HL-60 (cell line): ENCODE results near the gene UBIAD1.

Experiments
- DNase-seq, 2 experiments: peaks; one replicate each; pipeline ENCODE4 v3.0.0-alpha.2; 2010 to 2020; ENCODE audit warnings: low read depth in 1 of 2, low spot score in 1 of 2
- H3K27ac ChIP-seq: fragments of 250-450 bp; sonication (Bioruptor Pico); replicated peaks from 2 replicates; pipeline ENCODE4 v1.5.1; 2020; ENCODE audit warnings: mild to moderate bottlenecking, moderate library complexity
- H3K27me3 ChIP-seq: fragments of 250-450 bp; sonication (Bioruptor Pico); 2 replicates; pipeline ENCODE4 v1.5.1; 2021; ENCODE audit warnings: mild to moderate bottlenecking, moderate library complexity; ENCODE audit not compliant: insufficient read depth, poor library complexity, severe bottlenecking
- H3K4me3 ChIP-seq: replicated peaks from 2 replicates; pipeline ENCODE4 v1.5.1; 2011; ENCODE audit warnings: mild to moderate bottlenecking, control low read depth, low read length; ENCODE audit not compliant: insufficient read depth
- CTCF ChIP-seq: IDR thresholded peaks from one replicate; pipeline ENCODE4 v1.5.1; 2011; ENCODE audit warnings: low read length, control low read depth, inconsistent platforms; ENCODE audit not compliant: insufficient read depth
- GABPA ChIP-seq: IDR thresholded peaks from 2 replicates; pipeline ENCODE4 v1.6.1; 2012; ENCODE audit warnings: low read depth
- POLR2AphosphoS5 ChIP-seq: IDR thresholded peaks from 2 replicates; pipeline ENCODE4 v1.6.1; 2012; ENCODE audit warnings: low read depth
- SPI1 ChIP-seq: IDR thresholded peaks from 2 replicates; pipeline ENCODE4 v1.6.1; 2012; ENCODE audit warnings: low read depth, mild to moderate bottlenecking, borderline replicate concordance
- TF ChIP-seq, protein P1 (sequence below): IDR thresholded peaks from 2 replicates; pipeline ENCODE4 v1.6.1; 2012; ENCODE audit warnings: low read depth; ENCODE audit not compliant: insufficient replicate concordance

Gene UBIAD1

GRCh38 chr1:11314959-11315358 is 42.0 kb downstream of the UBIAD1 start:
- TF ChIP-seq SPI1 (no peak), GABPA (no peak)
- DNase-seq: no peak
- Histone ChIP-seq H3K4me3 (no peak overlapping the region), H3K27me3 (peaks cover 5% of the 10 kb centered on the region), H3K27ac (no peak overlapping the region)

DNA sequence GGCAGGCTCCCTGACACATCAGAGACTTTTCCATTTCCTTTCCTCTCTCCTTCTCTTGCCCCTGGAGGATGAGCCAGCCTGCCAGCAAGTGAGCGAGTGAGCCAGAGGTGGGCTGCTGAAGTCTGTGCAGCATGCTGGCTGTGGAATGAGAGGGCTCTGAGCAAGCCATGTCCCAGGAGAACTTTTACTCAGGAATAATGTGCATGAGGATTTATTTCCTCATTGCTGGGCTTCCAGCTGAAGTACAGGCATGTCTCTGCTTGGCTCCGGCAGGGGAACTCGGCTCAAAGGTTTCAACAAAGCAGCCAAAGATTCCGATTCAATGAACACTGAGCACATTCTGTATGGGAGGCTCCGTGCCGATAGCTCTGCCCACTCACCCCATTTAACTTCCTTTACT is 43.7 kb downstream of the UBIAD1 start:
- Histone ChIP-seq H3K27me3 (peaks cover 1% of the 10 kb centered on the region), H3K4me3 (no peak overlapping the region), H3K27ac (no peak overlapping the region)
- TF ChIP-seq, protein P1, sequence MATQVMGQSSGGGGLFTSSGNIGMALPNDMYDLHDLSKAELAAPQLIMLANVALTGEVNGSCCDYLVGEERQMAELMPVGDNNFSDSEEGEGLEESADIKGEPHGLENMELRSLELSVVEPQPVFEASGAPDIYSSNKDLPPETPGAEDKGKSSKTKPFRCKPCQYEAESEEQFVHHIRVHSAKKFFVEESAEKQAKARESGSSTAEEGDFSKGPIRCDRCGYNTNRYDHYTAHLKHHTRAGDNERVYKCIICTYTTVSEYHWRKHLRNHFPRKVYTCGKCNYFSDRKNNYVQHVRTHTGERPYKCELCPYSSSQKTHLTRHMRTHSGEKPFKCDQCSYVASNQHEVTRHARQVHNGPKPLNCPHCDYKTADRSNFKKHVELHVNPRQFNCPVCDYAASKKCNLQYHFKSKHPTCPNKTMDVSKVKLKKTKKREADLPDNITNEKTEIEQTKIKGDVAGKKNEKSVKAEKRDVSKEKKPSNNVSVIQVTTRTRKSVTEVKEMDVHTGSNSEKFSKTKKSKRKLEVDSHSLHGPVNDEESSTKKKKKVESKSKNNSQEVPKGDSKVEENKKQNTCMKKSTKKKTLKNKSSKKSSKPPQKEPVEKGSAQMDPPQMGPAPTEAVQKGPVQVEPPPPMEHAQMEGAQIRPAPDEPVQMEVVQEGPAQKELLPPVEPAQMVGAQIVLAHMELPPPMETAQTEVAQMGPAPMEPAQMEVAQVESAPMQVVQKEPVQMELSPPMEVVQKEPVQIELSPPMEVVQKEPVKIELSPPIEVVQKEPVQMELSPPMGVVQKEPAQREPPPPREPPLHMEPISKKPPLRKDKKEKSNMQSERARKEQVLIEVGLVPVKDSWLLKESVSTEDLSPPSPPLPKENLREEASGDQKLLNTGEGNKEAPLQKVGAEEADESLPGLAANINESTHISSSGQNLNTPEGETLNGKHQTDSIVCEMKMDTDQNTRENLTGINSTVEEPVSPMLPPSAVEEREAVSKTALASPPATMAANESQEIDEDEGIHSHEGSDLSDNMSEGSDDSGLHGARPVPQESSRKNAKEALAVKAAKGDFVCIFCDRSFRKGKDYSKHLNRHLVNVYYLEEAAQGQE: no peak
- TF ChIP-seq CTCF (no peak), GABPA (no peak), POLR2AphosphoS5 (no peak), SPI1 (no peak)
- no peak for DNase-seq

GRCh38 chr1:11318982-11319381 is 46.0 kb downstream of the UBIAD1 start:
- Histone ChIP-seq H3K4me3 (no peak overlapping the region), H3K27ac (no peak overlapping the region), H3K27me3 (no peaks in the 10 kb centered on the region)
- DNase-seq: no peak
- TF ChIP-seq SPI1: no peak
- TF ChIP-seq GABPA: no peak
- no peak for TF ChIP-seq CTCF
- TF ChIP-seq, protein P1: no peak
- TF ChIP-seq POLR2AphosphoS5: no peak

GRCh38 chr1:11320153-11320936 is 47.3 kb downstream of the UBIAD1 start:
- Histone ChIP-seq H3K4me3 (no peak overlapping the region), H3K27ac (no peak overlapping the region), H3K27me3 (no peaks in the 10 kb centered on the region)
- TF ChIP-seq GABPA (no peak), CTCF (peak; percentile 7)
- peak in 1 of 2 experiments; percentile 10 for DNase-seq
